Cardiac muscle cell (in vitro differentiated cells and primary cell): ENCODE measurements around the gene SPPL2B. TPM values are rescaled to one million over a fixed set of nuclear protein-coding genes. Genes with fewer than 3 reads are reported as not detected.
"Not testable (repeated sequence)": the region's sequence is repeated elsewhere in the genome, so short reads cannot be mapped to it uniquely, and the experiment has no call there.

Source experiments
- DNase-seq, 2 donors: peaks; one replicate each; pipeline versions ENCODE4 v3.0.0 to v3.0.0-alpha.2; 2010 to 2017; ENCODE audit warnings: low read depth in 1 of 2, low spot score in 1 of 2
- H3K27ac ChIP-seq: fragments of 200-600 bp; sonication (generic); 2 replicates; pipeline ENCODE4 v1.5.1; 2016
- H3K27me3 ChIP-seq: fragments of 200-600 bp; sonication (generic); 2 replicates; pipeline ENCODE4 v1.6.0; 2016; ENCODE audit warnings: control low read depth
- H3K36me3 ChIP-seq: fragments of 200-600 bp; sonication (generic); 2 replicates; pipeline ENCODE4 v1.5.1; 2016; ENCODE audit warnings: control low read depth
- H3K4me1 ChIP-seq: fragments of 200-600 bp; sonication (generic); 2 replicates; pipeline ENCODE4 v1.8.1; 2017; ENCODE audit warnings: low read depth, mild to moderate bottlenecking, mixed run types
- H3K4me3 ChIP-seq: fragments of 200-600 bp; sonication (generic); 2 replicates; pipeline ENCODE4 v1.5.1; 2016; ENCODE audit warnings: mild to moderate bottlenecking
- H3K9me3 ChIP-seq: fragments of 200-600 bp; sonication (generic); 2 replicates; pipeline ENCODE4 v1.5.1; 2017; ENCODE audit warnings: low read depth, mild to moderate bottlenecking, control low read depth
- CTCF ChIP-seq: IDR thresholded peaks from 2 replicates; pipeline ENCODE4 v1.5.1; 2012; ENCODE audit warnings: low read depth, mild to moderate bottlenecking, low read length
- polyA plus RNA-seq: library from polyadenylated mRNA; unstranded; fragments of >200 nt; fragmentation: Nextera tagmentation; extraction: Ambion mirVana; gene quantifications from 2 replicates; pipeline ENCODE4 v1.2.1, GENCODE V29; 2016
- total RNA-seq: library from RNA; depleted of rRNA; stranded (reverse); fragments of >200 nt; gene quantifications from 2 replicates; pipeline ENCODE4 v1.2.3, GENCODE V29; 2016

The SPPL2B gene
- total and polyA plus RNA-seq, 2 experiments from 2014 or later = 90.9 to 132 TPM

- no peaks in the 10 kb centered on the region for H3K4me1 ChIP-seq
- H3K9me3 ChIP-seq = no peaks in the 10 kb centered on the region
- H3K27ac ChIP-seq = no peak overlapping the region
- peaks cover 14% of the 10 kb centered on the region for H3K36me3 ChIP-seq
- H3K27me3 ChIP-seq = no peaks in the 10 kb centered on the region
- no peak for TF ChIP-seq CTCF
- no peak for DNase-seq
- H3K4me3 ChIP-seq = no peak overlapping the region
Measured at GRCh38 chr19:2343289-2343982, 15.0 kb downstream of the SPPL2B start.

GRCh38 chr19:2344381-2344870 is 15.9 kb downstream of the SPPL2B start:
- no peak for DNase-seq
- Histone ChIP-seq H3K27ac (no peak overlapping the region), H3K36me3 (peaks cover 14% of the 10 kb centered on the region), H3K27me3 (no peaks in the 10 kb centered on the region), H3K9me3 (no peaks in the 10 kb centered on the region), H3K4me1 (no peaks in the 10 kb centered on the region), H3K4me3 (no peak overlapping the region)
- TF ChIP-seq CTCF = no peak

- no peak for DNase-seq
- Histone ChIP-seq H3K36me3 (peaks cover 11% of the 10 kb centered on the region), H3K4me1 (no peaks in the 10 kb centered on the region), H3K4me3 (no peak overlapping the region), H3K27ac (no peak overlapping the region), H3K27me3 (no peaks in the 10 kb centered on the region), H3K9me3 (no peaks in the 10 kb centered on the region)
- TF ChIP-seq CTCF = no peak
Measured at GRCh38 chr19:2345076-2345475, 16.6 kb downstream of the SPPL2B start.

GRCh38 chr19:2345794-2346663 is 17.5 kb downstream of the SPPL2B start:
- Histone ChIP-seq H3K27me3 (no peaks in the 10 kb centered on the region), H3K4me3 (no peak overlapping the region), H3K9me3 (no peaks in the 10 kb centered on the region), H3K27ac (no peak overlapping the region), H3K4me1 (no peaks in the 10 kb centered on the region), H3K36me3 (peaks cover 11% of the 10 kb centered on the region)
- no peak for TF ChIP-seq CTCF
- DNase-seq = peak in 1 of 2 donors; percentile 65

- not testable (repeated sequence) for H3K9me3 ChIP-seq, H3K36me3 ChIP-seq, H3K27ac ChIP-seq
Measured at GRCh38 chr19:2349818-2350217, 21.3 kb downstream of the SPPL2B start.

GRCh38 chr19:2350656-2351055 is 22.2 kb downstream of the SPPL2B start:
- H3K4me3 ChIP-seq = no peak overlapping the region
- DNase-seq = no peak
- no peak overlapping the region for H3K27ac ChIP-seq
- no peaks in the 10 kb centered on the region for H3K9me3 ChIP-seq
- no peaks in the 10 kb centered on the region for H3K4me1 ChIP-seq
- H3K27me3 ChIP-seq = no peaks in the 10 kb centered on the region
- TF ChIP-seq CTCF = no peak
- no peaks in the 10 kb centered on the region for H3K36me3 ChIP-seq

More at GRCh38 chr19:2349818-2350217, 21.3 kb downstream of the SPPL2B start:
- not testable (repeated sequence) for H3K27me3 ChIP-seq, H3K4me1 ChIP-seq, H3K4me3 ChIP-seq, DNase-seq
